Measurements from ENCODE around the gene FOXP3. TPM values are rescaled to one million over a fixed set of nuclear protein-coding genes. Genes with fewer than 3 reads are reported as not detected.

The FOXP3 gene
- total RNA-seq, 1 experiment from 2014 or later = 0.26 TPM

DNA sequence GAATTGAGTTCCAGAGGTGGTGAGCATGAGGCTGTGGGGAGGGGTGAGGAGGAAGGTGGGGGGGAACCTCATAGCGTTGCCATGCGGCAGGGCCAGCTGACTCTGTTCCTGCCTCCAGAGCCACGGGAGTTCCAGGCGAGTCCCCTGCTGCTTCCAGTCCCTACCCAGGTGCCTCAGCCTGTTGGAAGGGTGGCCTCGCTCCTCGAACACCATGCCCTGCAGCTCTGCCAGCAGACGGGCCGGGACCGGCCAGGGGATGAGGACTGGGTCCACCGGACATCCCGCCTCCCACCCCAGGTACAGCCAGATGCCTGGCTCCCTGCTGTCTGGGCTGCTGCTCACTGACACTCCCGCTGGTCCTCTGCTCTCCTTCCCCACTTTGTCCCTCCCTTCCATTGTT, 21.3 kb downstream of the FOXP3 start:
- no peak overlapping the region for H3K27ac ChIP-seq (ENCODE audit: low read length)
- ChIA-PET CTCF (no interaction called here), POLR2A (no interaction called here)
- DNase-seq (ENCODE audit: low read depth, low spot score) (no peak), ATAC-seq (no peak)
- TF ChIP-seq, protein P1, sequence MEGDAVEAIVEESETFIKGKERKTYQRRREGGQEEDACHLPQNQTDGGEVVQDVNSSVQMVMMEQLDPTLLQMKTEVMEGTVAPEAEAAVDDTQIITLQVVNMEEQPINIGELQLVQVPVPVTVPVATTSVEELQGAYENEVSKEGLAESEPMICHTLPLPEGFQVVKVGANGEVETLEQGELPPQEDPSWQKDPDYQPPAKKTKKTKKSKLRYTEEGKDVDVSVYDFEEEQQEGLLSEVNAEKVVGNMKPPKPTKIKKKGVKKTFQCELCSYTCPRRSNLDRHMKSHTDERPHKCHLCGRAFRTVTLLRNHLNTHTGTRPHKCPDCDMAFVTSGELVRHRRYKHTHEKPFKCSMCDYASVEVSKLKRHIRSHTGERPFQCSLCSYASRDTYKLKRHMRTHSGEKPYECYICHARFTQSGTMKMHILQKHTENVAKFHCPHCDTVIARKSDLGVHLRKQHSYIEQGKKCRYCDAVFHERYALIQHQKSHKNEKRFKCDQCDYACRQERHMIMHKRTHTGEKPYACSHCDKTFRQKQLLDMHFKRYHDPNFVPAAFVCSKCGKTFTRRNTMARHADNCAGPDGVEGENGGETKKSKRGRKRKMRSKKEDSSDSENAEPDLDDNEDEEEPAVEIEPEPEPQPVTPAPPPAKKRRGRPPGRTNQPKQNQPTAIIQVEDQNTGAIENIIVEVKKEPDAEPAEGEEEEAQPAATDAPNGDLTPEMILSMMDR (IDR thresholded peaks at IDR 0.05) = no peak
- TF ChIP-seq SIN3A (IDR thresholded peaks at IDR 0.05; ENCODE audit: borderline replicate concordance, insufficient read depth, low read depth, low read length) (no peak), TCF7L2 (IDR thresholded peaks at IDR 0.05; ENCODE audit: low read depth, low read length) (no peak), POLR2AphosphoS5 (IDR thresholded peaks at IDR 0.05; ENCODE audit: low read depth, low read length) (no peak)
- TF ChIP-seq, protein P2, sequence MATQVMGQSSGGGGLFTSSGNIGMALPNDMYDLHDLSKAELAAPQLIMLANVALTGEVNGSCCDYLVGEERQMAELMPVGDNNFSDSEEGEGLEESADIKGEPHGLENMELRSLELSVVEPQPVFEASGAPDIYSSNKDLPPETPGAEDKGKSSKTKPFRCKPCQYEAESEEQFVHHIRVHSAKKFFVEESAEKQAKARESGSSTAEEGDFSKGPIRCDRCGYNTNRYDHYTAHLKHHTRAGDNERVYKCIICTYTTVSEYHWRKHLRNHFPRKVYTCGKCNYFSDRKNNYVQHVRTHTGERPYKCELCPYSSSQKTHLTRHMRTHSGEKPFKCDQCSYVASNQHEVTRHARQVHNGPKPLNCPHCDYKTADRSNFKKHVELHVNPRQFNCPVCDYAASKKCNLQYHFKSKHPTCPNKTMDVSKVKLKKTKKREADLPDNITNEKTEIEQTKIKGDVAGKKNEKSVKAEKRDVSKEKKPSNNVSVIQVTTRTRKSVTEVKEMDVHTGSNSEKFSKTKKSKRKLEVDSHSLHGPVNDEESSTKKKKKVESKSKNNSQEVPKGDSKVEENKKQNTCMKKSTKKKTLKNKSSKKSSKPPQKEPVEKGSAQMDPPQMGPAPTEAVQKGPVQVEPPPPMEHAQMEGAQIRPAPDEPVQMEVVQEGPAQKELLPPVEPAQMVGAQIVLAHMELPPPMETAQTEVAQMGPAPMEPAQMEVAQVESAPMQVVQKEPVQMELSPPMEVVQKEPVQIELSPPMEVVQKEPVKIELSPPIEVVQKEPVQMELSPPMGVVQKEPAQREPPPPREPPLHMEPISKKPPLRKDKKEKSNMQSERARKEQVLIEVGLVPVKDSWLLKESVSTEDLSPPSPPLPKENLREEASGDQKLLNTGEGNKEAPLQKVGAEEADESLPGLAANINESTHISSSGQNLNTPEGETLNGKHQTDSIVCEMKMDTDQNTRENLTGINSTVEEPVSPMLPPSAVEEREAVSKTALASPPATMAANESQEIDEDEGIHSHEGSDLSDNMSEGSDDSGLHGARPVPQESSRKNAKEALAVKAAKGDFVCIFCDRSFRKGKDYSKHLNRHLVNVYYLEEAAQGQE (IDR thresholded peaks at IDR 0.05; ENCODE audit: insufficient read depth in 1 of 2, low read depth in 2 of 2, low read length in 1 of 2) = no peak
- H3K4me1 ChIP-seq (ENCODE audit: control insufficient read depth, insufficient read depth, low read length) = no peaks in the 10 kb centered on the region
- H3K9me3 ChIP-seq (ENCODE audit: control insufficient read depth, insufficient read depth, low read depth, low read length) = no peaks in the 10 kb centered on the region
- H3K4me3 ChIP-seq (ENCODE audit: low read depth in 2 of 2, low read length in 2 of 2) = no peak overlapping the region
- BruUV-seq (replicated peaks) = no TSS peak
- in situ Hi-C loops (cut with HindIII; ENCODE audit: low pct_unique_long_range_greater_than_20kb, low sequenced_read_pairs) (no loop called here), intact Hi-C loops (cut with micrococcal nuclease; ENCODE audit: unreplicated experiment) (no loop called here)
- no peaks in the 10 kb centered on the region for H3K27me3 ChIP-seq (ENCODE audit: control insufficient read depth, insufficient read depth, low read length)
- no peaks in the 10 kb centered on the region for H3K36me3 ChIP-seq (ENCODE audit: control insufficient read depth, insufficient read depth, low read length)

DNA sequence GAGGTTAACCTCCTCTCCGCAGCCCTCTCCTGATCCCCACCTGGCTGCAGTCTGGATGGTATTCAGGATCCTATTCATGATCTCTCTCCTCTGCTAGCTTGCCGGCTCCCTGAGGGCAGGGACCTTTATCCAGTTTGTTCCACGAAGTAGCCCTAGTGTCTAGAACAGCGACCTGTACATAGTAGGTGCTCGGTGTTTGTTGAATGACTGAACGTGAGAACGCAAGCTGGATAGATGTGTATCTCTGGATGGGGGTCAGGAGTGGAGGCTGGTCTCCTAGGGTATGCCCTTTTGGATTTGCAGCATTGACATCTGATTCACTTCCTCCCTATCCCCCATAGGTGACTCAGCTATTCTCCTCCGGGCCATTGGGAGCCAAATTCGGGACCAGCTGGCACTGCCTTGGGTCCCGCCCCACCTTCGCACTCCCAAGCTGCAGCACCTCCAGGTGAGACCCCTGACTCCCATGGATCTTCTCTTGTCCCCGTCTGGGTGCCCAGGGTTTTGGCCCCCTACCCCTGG, 21.9 kb downstream of the FOXP3 start:
- in situ Hi-C loops (cut with HindIII; ENCODE audit: low pct_unique_long_range_greater_than_20kb, low sequenced_read_pairs) (no loop called here), intact Hi-C loops (cut with micrococcal nuclease; ENCODE audit: unreplicated experiment) (no loop called here)
- no peaks in the 10 kb centered on the region for H3K36me3 ChIP-seq (ENCODE audit: control insufficient read depth, insufficient read depth, low read length)
- no peak overlapping the region for H3K27ac ChIP-seq (ENCODE audit: low read length)
- TF ChIP-seq POLR2AphosphoS5 (IDR thresholded peaks at IDR 0.05; ENCODE audit: low read depth, low read length) = no peak
- TF ChIP-seq, protein P2 (IDR thresholded peaks at IDR 0.05; ENCODE audit: insufficient read depth in 1 of 2, low read depth in 2 of 2, low read length in 1 of 2) = no peak
- TF ChIP-seq, protein P1 (IDR thresholded peaks at IDR 0.05) = no peak
- no peak for TF ChIP-seq TCF7L2 (IDR thresholded peaks at IDR 0.05; ENCODE audit: low read depth, low read length)
- no peak for TF ChIP-seq SIN3A (IDR thresholded peaks at IDR 0.05; ENCODE audit: borderline replicate concordance, insufficient read depth, low read depth, low read length)
- ATAC-seq = no peak
- no peak for DNase-seq (ENCODE audit: low read depth, low spot score)
- H3K27me3 ChIP-seq (ENCODE audit: control insufficient read depth, insufficient read depth, low read length) = no peaks in the 10 kb centered on the region
- no peak overlapping the region for H3K4me3 ChIP-seq (ENCODE audit: low read depth in 2 of 2, low read length in 2 of 2)
- H3K9me3 ChIP-seq (ENCODE audit: control insufficient read depth, insufficient read depth, low read depth, low read length) = no peaks in the 10 kb centered on the region
- POLR2A ChIA-PET = no interaction called here
- no TSS peak for BruUV-seq (replicated peaks)
- CTCF ChIA-PET = no interaction called here
- H3K4me1 ChIP-seq (ENCODE audit: control insufficient read depth, insufficient read depth, low read length) = no peaks in the 10 kb centered on the region
